Fibroblast of lung (primary cell): ENCODE data around the gene ARMC9. TPM values are rescaled to one million over a fixed set of nuclear protein-coding genes. Genes with fewer than 3 reads are reported as not detected.

Experiments
- DNase-seq, 2 donors: peaks; one replicate each; pipeline versions ENCODE4 v3.0.0 to v3.0.0-alpha.2; 2010; ENCODE audit warnings: low read depth in 2 of 2
- H2AFZ ChIP-seq: 2 replicates; pipeline ENCODE4 v1.5.1; 2012; ENCODE audit warnings: low read length, control low read depth, inconsistent platforms
- H3K27ac ChIP-seq: 2 replicates; pipeline ENCODE4 v1.5.1; 2011; ENCODE audit warnings: low read length, control low read depth; ENCODE audit not compliant: insufficient read depth
- H3K27me3 ChIP-seq: 2 replicates; pipeline ENCODE4 v1.5.1; 2011; ENCODE audit warnings: mild to moderate bottlenecking, low read length; ENCODE audit not compliant: control insufficient read depth, insufficient read depth
- H3K36me3 ChIP-seq: 2 replicates; pipeline ENCODE4 v1.5.1; 2011; ENCODE audit warnings: low read length; ENCODE audit not compliant: control insufficient read depth, insufficient read depth
- H3K4me1 ChIP-seq: 2 replicates; pipeline ENCODE4 v1.5.1; 2011; ENCODE audit warnings: low read length; ENCODE audit not compliant: control insufficient read depth, insufficient read depth; ENCODE audit errors: extremely low read depth
- H3K4me2 ChIP-seq: 2 replicates; pipeline ENCODE4 v1.5.1; 2011; ENCODE audit warnings: low read length, control low read depth; ENCODE audit not compliant: insufficient read depth; ENCODE audit errors: extremely low read depth
- H3K4me3 ChIP-seq, 4 experiments: fragments of 200-600 bp in 1 of 4; sonication (generic) in 1 of 4; replicated peaks in 1 of 4; 2 replicates each; pipeline ENCODE4 v1.5.1; 2011 to 2016; ENCODE audit warnings: low read length in 4 of 4, low read depth in 3 of 4, mild to moderate bottlenecking in 3 of 4, control low read depth in 2 of 4, inconsistent platforms in 1 of 4, mixed read lengths in 1 of 4; ENCODE audit not compliant: insufficient read depth in 1 of 4; ENCODE audit errors: control extremely low read depth in 1 of 4
- H3K79me2 ChIP-seq: 2 replicates; pipeline ENCODE4 v1.5.1; 2012; ENCODE audit warnings: mild to moderate bottlenecking, low read length, inconsistent platforms; ENCODE audit not compliant: control insufficient read depth, insufficient read depth
- H3K9ac ChIP-seq: 2 replicates; pipeline ENCODE4 v1.5.1; 2011; ENCODE audit warnings: mild to moderate bottlenecking, low read length, control low read depth; ENCODE audit not compliant: insufficient read depth
- H3K9me3 ChIP-seq: 2 replicates; pipeline ENCODE4 v1.5.1; 2012; ENCODE audit warnings: low read depth, low read length; ENCODE audit not compliant: control insufficient read depth, insufficient read depth
- H4K20me1 ChIP-seq: 2 replicates; pipeline ENCODE4 v1.5.1; 2011; ENCODE audit warnings: low read length; ENCODE audit not compliant: control insufficient read depth, insufficient read depth; ENCODE audit errors: extremely low read depth
- EZH2 ChIP-seq: IDR thresholded peaks from 2 replicates; pipeline ENCODE4 v1.5.1; 2012; ENCODE audit warnings: low read length, control low read depth, mild to moderate bottlenecking; ENCODE audit errors: missing control alignments
- polyA plus RNA-seq, 2 donors: library from polyadenylated mRNA; depleted of rRNA in 1 of 2; stranded (reverse) in 1 of 2; unstranded in 1 of 2; fragments of >200 nt; gene quantifications; 2 replicates each; pipeline ENCODE4 v1.2.1, GENCODE V29; 2011 to 2012; ENCODE audit warnings: missing spikeins in 1 of 2
- total RNA-seq: library from RNA; depleted of rRNA; stranded (reverse); fragments of >200 nt; gene quantifications from 2 replicates; pipeline ENCODE4 v1.2.1, GENCODE V29; 2014
- TF ChIP-seq, protein P1 (sequence below), 2 donors: IDR thresholded peaks in 1 of 2; conservative IDR thresholded peaks in 1 of 2; 1 replicate in 1 of 2; 2 replicates in 1 of 2; pipeline ENCODE4 v1.5.1; 2011 to 2012; ENCODE audit warnings: low read length in 2 of 2, control low read depth in 1 of 2, inconsistent platforms in 1 of 2, low read depth in 1 of 2, mild to moderate bottlenecking in 1 of 2

The ARMC9 gene
- total and polyA plus RNA-seq, 2 donors (not counting 1 experiment from before 2014, with no cell fraction given) = 68.4 to 153 TPM

DNA sequence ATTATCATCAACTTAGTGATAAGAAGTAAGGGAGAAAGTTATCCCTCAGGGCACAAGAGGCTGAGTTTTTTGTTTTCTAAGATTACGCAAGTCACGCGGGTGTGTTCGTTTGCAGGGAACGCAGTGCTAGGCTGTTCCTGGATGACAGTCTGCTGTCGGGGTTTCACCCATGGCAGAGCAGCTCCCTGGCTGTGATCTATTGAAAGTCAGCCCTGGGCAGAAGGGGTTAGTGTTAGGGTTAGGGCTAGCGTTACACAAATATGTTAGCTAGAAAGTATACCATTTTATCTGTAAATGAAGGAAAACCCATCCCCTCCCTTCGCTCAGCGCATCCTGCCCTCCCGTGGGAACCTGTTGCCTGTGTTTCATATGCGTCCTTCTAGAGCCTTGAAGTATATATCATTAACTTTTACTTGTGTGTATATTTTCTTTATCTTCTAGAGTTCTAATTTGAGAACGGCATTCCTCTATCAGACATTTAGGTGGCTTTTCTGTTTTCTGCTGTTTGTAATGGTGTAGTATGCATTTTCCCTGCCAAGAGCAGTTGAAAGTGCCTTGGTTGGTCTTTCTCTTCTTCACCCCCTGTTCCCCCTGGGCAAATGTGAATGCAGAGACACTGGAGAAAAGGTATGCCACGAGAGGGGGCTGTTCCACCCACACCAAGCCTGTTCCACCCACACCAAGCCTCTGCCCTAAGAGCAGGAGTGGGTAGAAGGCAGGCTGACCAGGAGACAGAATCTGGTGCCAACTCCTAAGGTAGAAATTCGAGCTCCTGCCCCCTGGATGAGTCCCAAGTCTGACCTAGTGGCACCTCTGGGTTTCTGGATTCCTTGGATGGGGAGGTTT lies 47.0 kb downstream of the ARMC9 start:
- Histone ChIP-seq H3K9ac (no peak overlapping the region), H4K20me1 (no peaks in the 10 kb centered on the region), H3K27me3 (no peaks in the 10 kb centered on the region), H2AFZ (no peak overlapping the region), H3K27ac (no peak overlapping the region), H3K79me2 (no peaks in the 10 kb centered on the region), H3K4me1 (no peaks in the 10 kb centered on the region), H3K4me2 (no peak overlapping the region), H3K4me3 (no peak overlapping the region), H3K36me3 (peaks cover 4% of the 10 kb centered on the region), H3K9me3 (no peaks in the 10 kb centered on the region)
- TF ChIP-seq, protein P1, sequence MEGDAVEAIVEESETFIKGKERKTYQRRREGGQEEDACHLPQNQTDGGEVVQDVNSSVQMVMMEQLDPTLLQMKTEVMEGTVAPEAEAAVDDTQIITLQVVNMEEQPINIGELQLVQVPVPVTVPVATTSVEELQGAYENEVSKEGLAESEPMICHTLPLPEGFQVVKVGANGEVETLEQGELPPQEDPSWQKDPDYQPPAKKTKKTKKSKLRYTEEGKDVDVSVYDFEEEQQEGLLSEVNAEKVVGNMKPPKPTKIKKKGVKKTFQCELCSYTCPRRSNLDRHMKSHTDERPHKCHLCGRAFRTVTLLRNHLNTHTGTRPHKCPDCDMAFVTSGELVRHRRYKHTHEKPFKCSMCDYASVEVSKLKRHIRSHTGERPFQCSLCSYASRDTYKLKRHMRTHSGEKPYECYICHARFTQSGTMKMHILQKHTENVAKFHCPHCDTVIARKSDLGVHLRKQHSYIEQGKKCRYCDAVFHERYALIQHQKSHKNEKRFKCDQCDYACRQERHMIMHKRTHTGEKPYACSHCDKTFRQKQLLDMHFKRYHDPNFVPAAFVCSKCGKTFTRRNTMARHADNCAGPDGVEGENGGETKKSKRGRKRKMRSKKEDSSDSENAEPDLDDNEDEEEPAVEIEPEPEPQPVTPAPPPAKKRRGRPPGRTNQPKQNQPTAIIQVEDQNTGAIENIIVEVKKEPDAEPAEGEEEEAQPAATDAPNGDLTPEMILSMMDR (conservative IDR thresholded peaks at IDR 0.05 in 1 of 2, IDR thresholded peaks at IDR 0.05 in 1 of 2; ENCODE audit: low read depth in 1 of 2, low read length in 2 of 2) = no peak
- DNase-seq = peak in 1 of 2 donors; percentile 16

DNA sequence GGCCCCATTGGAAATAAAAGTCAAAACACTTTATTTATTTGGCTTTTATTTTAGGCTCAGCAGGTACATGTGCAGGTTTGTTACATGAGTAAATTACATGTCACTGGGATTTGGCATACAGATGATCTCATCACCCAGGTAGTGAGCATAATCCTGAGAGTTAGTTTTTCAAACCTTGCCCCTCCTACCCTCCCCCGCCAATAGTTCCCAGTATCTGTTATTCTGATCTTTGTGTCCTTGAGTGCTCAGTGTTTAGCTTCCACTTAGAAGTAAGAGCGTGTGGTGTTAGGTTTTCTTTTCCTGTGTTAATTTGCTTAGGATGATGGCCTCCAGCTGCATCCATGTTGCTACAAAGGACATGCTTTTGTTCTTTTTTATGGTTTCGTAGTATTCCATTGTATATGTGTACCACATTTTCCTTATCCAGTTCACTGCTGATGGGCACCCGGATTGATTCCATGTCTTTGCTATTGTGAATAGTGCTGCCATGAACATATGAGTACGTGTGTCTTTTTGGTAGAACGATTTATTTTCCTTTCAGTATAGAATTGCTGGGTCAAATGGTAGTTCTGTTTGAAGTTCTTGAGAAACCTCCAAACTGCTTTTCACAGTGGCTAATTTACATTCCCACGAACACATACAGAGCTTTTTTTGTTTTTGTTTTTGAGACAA lies 47.9 kb downstream of the ARMC9 start:
- Histone ChIP-seq H3K79me2 (no peaks in the 10 kb centered on the region), H3K9ac (no peak overlapping the region), H3K4me1 (no peaks in the 10 kb centered on the region), H3K4me3 (no peak overlapping the region), H3K27ac (no peak overlapping the region), H2AFZ (no peak overlapping the region), H3K36me3 (peaks cover 3% of the 10 kb centered on the region), H3K27me3 (no peaks in the 10 kb centered on the region), H3K9me3 (no peaks in the 10 kb centered on the region), H3K4me2 (no peak overlapping the region), H4K20me1 (no peaks in the 10 kb centered on the region)
- TF ChIP-seq, protein P1 (conservative IDR thresholded peaks at IDR 0.05 in 1 of 2, IDR thresholded peaks at IDR 0.05 in 1 of 2; ENCODE audit: low read depth in 1 of 2, low read length in 2 of 2) = no peak
- TF ChIP-seq EZH2 = no peak
- no peak for DNase-seq

DNA sequence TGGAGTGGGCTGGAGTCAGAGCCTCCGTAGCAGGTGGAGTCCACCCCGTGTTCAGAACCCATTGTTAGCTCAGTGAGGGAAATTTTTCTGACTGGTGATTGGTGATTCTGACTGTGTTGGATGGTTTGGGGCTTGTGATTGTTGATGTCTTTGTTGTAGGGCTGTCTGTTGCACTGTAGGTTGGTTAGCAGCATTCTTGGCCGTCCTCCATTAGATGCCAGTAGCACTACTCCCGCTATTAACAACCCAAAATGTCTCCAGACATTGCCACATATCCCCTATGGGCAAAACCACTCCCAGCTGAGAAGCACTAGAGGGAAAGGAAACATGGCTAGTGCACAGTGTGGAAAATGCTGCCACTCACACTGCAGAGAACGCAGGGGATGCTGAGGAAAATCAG lies 51.7 kb downstream of the ARMC9 start:
- no peak overlapping the region for H3K27ac ChIP-seq
- H3K27me3 ChIP-seq = no peaks in the 10 kb centered on the region
- H3K4me3 ChIP-seq = no peak overlapping the region
- no peaks in the 10 kb centered on the region for H4K20me1 ChIP-seq
- no peak overlapping the region for H3K9ac ChIP-seq
- TF ChIP-seq EZH2 = no peak
- TF ChIP-seq, protein P1 (conservative IDR thresholded peaks at IDR 0.05 in 1 of 2, IDR thresholded peaks at IDR 0.05 in 1 of 2; ENCODE audit: low read depth in 1 of 2, low read length in 2 of 2) = no peak
- no peak overlapping the region for H3K4me2 ChIP-seq
- H3K9me3 ChIP-seq = no peaks in the 10 kb centered on the region
- no peaks in the 10 kb centered on the region for H3K79me2 ChIP-seq
- DNase-seq = no peak
- no peaks in the 10 kb centered on the region for H3K4me1 ChIP-seq
- no peak overlapping the region for H2AFZ ChIP-seq
- H3K36me3 ChIP-seq = peaks cover 4% of the 10 kb centered on the region
